HG03354 (cell line): ENCODE measurements around the gene DSC2.
"Not testable (repeated sequence)": the region's sequence is repeated elsewhere in the genome, so short reads cannot be mapped to it uniquely, and the experiment has no call there.

Source experiments
- ATAC-seq: cut with Tn5 transposase; IDR thresholded peaks from one replicate; pipeline ENCODE4 v1.9.1; 2021; ENCODE audit warnings: mild to moderate bottlenecking; ENCODE audit not compliant: unreplicated experiment, poor library complexity, severe bottlenecking

DSC2 gene

DNA sequence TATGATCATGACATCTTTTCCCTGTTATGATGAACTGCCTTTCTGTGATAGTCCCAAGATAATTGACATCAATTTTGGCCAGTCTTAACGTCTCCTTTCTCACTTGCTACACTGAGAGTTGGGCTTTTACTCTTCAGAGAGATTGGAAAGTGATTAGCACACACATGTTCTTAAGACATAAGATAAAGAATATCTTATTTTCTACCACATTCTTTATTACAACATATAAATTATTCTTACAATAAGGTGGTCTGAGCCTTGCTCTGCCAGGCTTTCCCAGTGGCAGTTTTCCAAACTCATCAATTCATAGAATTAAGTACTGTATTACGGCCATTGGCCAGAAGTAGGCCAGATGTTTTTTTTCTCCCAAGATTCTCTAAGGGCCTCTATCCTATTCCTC is 54.0 kb downstream of the DSC2 start:
- no peak for ATAC-seq

GRCh38 chr18:31046916-31047315 is 55.3 kb downstream of the DSC2 start:
- no peak for ATAC-seq

GRCh38 chr18:31045599-31045998 is 56.6 kb downstream of the DSC2 start:
- no peak for ATAC-seq

- no peak for ATAC-seq
Observed at GRCh38 chr18:31044926-31045325, 57.3 kb downstream of the DSC2 start.

- no peak for ATAC-seq
Observed at GRCh38 chr18:31043709-31044108, 58.5 kb downstream of the DSC2 start.

DNA sequence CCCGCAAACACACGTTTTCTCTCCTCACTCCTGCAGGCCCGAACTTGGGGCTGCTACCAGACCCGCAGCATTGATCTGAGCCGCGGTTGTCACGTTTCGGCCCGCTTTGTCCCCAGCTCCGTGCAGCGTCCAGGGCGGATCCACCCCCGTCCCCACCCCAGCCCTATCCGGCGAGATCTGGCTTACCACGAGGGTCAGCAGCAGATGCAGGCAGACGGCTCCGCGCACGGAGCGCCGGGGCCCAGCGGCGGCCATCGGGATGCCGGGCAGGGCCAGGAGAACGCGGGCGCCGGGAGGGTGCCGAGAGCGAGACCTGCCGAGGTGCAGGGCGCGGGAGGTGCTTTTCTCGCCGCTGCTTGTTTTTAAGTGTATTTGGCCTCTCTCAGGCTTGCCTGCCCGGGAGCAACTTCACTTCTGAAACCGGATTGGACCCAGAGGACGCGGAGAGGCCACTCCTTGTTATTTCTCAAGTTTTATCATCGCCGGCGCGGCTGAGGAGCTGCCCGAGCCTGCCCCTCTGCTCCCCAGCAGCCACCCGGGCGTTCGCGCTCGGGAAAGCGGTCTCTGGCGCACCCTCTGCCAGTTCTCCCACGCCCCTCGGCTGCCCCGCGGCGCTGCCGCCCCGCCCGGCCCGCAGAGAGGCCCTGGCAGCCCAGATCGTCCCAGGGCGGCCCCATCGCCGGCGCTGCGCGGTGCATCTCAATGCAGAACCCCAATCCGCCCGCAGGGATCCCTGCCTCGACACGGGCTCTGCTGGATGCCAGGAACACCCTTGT is 59.6 kb downstream of the DSC2 start, which contains the start of gene DSC3:
TSS of gene DSC3 (minus strand) at position 337 of the 776 bp plus-strand sequence. CDS start at position 255, 82 bp downstream.
- no peak for ATAC-seq

DNA sequence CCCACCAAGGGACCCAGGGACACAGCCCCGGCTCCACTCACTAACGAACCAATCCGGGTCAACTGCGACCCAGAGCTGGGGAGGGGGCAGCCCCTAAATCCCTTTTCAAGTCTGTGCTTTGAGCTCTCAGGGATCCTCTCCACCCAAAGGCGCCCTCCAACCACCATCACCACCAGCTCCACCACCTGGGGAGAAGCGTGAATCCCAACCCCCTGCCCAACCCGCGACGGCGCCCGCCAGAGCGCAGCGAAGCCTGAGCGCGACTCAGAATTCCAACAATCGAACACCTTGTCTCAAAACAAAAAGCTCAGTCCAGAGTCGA is 60.2 kb downstream of the DSC2 start:
- ATAC-seq = no peak

GRCh38 chr18:31041271-31042083 is 60.7 kb downstream of the DSC2 start:
- ATAC-seq = no peak

- ATAC-seq = no peak
Observed at GRCh38 chr18:31040686-31041270, 61.4 kb downstream of the DSC2 start.

GRCh38 chr18:31039426-31039825 is 62.8 kb downstream of the DSC2 start:
- no peak for ATAC-seq

DNA sequence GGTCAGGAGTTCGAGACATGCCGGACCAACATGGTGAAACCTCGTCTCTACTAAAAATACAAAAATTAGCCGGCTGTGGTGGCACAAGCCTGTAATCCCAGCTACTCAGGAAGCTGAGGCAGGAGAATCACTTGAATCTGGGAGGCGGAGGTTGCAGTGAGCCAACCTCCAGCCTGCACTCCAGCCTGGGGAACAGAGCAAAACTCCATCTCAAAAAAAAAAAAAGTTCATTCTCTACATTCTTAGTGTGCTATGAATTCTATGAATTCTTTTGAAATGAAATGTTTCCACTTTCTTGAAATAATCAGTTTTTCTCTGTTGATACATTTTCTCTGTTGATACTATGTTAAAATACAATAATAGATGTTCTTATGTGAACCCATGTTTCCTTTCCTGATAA is 64.5 kb downstream of the DSC2 start:
- ATAC-seq = not testable (repeated sequence)

- ATAC-seq = no peak
Observed at GRCh38 chr18:31034541-31034940, 67.7 kb downstream of the DSC2 start.

GRCh38 chr18:31030574-31031278 is 71.5 kb downstream of the DSC2 start:
- ATAC-seq = no peak

- no peak for ATAC-seq
Observed at GRCh38 chr18:31015715-31016434, 86.3 kb downstream of the DSC2 start.

- not testable (repeated sequence) for ATAC-seq
Observed at GRCh38 chr18:31011455-31011854, 90.8 kb downstream of the DSC2 start.

DNA sequence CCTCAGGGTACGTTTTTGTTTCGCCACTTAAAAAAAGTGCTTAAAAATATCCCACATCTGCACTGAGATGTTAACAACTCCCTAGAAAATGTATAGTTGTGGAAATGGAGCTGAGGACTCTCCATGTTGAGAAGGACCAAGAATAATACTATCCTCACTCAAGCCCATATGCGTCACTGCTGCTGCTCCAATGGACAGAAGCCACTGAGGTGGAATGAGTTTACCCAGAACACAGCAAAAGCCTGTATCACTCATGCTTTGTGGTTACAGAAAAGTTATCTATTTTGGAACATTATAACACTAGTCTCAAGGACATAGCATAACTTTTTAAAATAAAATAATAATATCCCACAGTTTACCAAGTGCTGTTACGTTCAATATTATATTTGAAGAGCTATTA is 91.6 kb downstream of the DSC2 start:
- no peak for ATAC-seq
